Small intestine (tissue), 7 donors: ENCODE measurements around the gene MYO1A. TPM values are rescaled to one million over a fixed set of nuclear protein-coding genes. Genes with fewer than 3 reads are reported as not detected.
"Not testable (repeated sequence)": the region's sequence is repeated elsewhere in the genome, so short reads cannot be mapped to it uniquely, and the experiment has no call there.

ENCODE experiments used
- DNase-seq, 2 donors: peaks; one replicate each; pipeline versions ENCODE4 v3.0.0 to v3.0.0-alpha.2; 2013
- FAIRE-seq: peaks from 2 replicates; lab custom pipeline; 2012; peaks lifted over from hg19 to GRCh38; lab: Jason Lieb, UNC
- H3K27ac ChIP-seq, 3 donors: one replicate each; pipeline ENCODE4 v1.5.1; 2013; ENCODE audit warnings: low read length in 2 of 3, mild to moderate bottlenecking in 2 of 3, control low read depth in 1 of 3, inconsistent platforms in 1 of 3, low read depth in 1 of 3, moderate library complexity in 1 of 3
- H3K27me3 ChIP-seq, 3 donors: one replicate each; pipeline ENCODE4 v1.6.1; 2013; ENCODE audit warnings: low read length in 3 of 3, inconsistent platforms in 1 of 3; ENCODE audit not compliant: control insufficient read depth in 3 of 3, insufficient read depth in 3 of 3
- H3K36me3 ChIP-seq, 3 donors: one replicate each; pipeline ENCODE4 v1.6.1; 2013; ENCODE audit warnings: low read length in 3 of 3, inconsistent platforms in 1 of 3, low read depth in 1 of 3, mild to moderate bottlenecking in 1 of 3, moderate library complexity in 1 of 3; ENCODE audit not compliant: control insufficient read depth in 3 of 3, insufficient read depth in 2 of 3
- H3K4me1 ChIP-seq, 3 donors: one replicate each; pipeline ENCODE4 v1.6.1; 2013; ENCODE audit warnings: low read length in 2 of 3, inconsistent platforms in 1 of 3, low read depth in 1 of 3, mild to moderate bottlenecking in 1 of 3, moderate library complexity in 1 of 3; ENCODE audit not compliant: control insufficient read depth in 3 of 3, insufficient read depth in 2 of 3
- H3K4me3 ChIP-seq, 3 donors: one replicate each; pipeline ENCODE4 v1.5.1; 2013; ENCODE audit warnings: low read length in 3 of 3, control low read depth in 1 of 3, inconsistent platforms in 1 of 3, low read depth in 1 of 3, mild to moderate bottlenecking in 1 of 3, moderate library complexity in 1 of 3
- H3K9me3 ChIP-seq, 2 donors: one replicate each; pipeline ENCODE4 v1.6.1; 2013; ENCODE audit warnings: low read depth in 1 of 2, low read length in 1 of 2; ENCODE audit not compliant: control insufficient read depth in 2 of 2, insufficient read depth in 1 of 2
- WGBS, 3 donors: extraction: QIAGEN DNeasy Blood & Tissue Kit; methylation state at CpG; one replicate each; pipeline ENCODE4 v1.1.7; 2013; 5-methylcytosine and 5-hydroxymethylcytosine counted together
- polyA plus RNA-seq, 4 donors: library from polyadenylated mRNA; stranded (reverse) in 3 of 4; unstranded in 1 of 4; fragments of 200-250 nt in 3 of 4; fragments of 120-200 nt in 1 of 4; gene quantifications; one replicate each; pipeline versions ENCODE4 v1.2.1 to v1.2.3, GENCODE V29; 2013
- donor health status: healthy with polysubstance abuse.
- donor health status: control.
- donor health status: control.
- donor health status: Bipolar disorder and iron deficiency.
- donor health status: healthy.

The MYO1A gene
- polyA plus RNA-seq, 4 donors: 202 to 971 (median 563) TPM

GRCh38 chr12:56987551-56988053 lies 62.3 kb downstream of the MYO1A start:
- DNase-seq: peak; percentile 74 to 80
- no peak overlapping the region for H3K27ac ChIP-seq
- no peak overlapping the region for H3K4me3 ChIP-seq
- H3K4me1 ChIP-seq: peaks cover 0 to 4% (median 0%) of the 10 kb centered on the region in 3 donors
- no peaks in the 10 kb centered on the region for H3K9me3 ChIP-seq
- no peaks in the 10 kb centered on the region for H3K36me3 ChIP-seq
- no peaks in the 10 kb centered on the region for H3K27me3 ChIP-seq
- 21 to 24% (median 23%) methylated on average over 11 of the region's 11 CpGs for WGBS, 3 donors
- FAIRE-seq: no peak

GRCh38 chr12:56987011-56987410 lies 62.9 kb downstream of the MYO1A start:
- Histone ChIP-seq H3K9me3 (no peaks in the 10 kb centered on the region), H3K4me1 (peaks cover 0 to 4% (median 0%) of the 10 kb centered on the region in 3 donors), H3K27me3 (no peaks in the 10 kb centered on the region), H3K36me3 (no peaks in the 10 kb centered on the region), H3K27ac (no peak overlapping the region), H3K4me3 (no peak overlapping the region)
- DNase-seq: no peak
- no peak for FAIRE-seq

GRCh38 chr12:56985714-56986113 lies 64.2 kb downstream of the MYO1A start:
- not testable (repeated sequence) for H3K36me3 ChIP-seq, H3K4me3 ChIP-seq, H3K27ac ChIP-seq, H3K27me3 ChIP-seq, H3K4me1 ChIP-seq, FAIRE-seq, H3K9me3 ChIP-seq
- 22 to 56% (median 25%) methylated on average over 4 to 5 of the region's 6 CpGs for WGBS, 3 donors
- peak; percentile 44 to 75 for DNase-seq

GRCh38 chr12:56983386-56983785 lies 66.5 kb downstream of the MYO1A start:
- Histone ChIP-seq H3K4me3 (no peak overlapping the region), H3K36me3 (no peaks in the 10 kb centered on the region), H3K27ac (no peak overlapping the region), H3K4me1 (peaks cover 0 to 1% (median 0%) of the 10 kb centered on the region in 3 donors), H3K27me3 (no peaks in the 10 kb centered on the region), H3K9me3 (no peaks in the 10 kb centered on the region)
- 75 to 94% (median 82%) methylated on average over 4 of the region's 4 CpGs for WGBS, 3 donors
- DNase-seq (no peak), FAIRE-seq (no peak)

DNA sequence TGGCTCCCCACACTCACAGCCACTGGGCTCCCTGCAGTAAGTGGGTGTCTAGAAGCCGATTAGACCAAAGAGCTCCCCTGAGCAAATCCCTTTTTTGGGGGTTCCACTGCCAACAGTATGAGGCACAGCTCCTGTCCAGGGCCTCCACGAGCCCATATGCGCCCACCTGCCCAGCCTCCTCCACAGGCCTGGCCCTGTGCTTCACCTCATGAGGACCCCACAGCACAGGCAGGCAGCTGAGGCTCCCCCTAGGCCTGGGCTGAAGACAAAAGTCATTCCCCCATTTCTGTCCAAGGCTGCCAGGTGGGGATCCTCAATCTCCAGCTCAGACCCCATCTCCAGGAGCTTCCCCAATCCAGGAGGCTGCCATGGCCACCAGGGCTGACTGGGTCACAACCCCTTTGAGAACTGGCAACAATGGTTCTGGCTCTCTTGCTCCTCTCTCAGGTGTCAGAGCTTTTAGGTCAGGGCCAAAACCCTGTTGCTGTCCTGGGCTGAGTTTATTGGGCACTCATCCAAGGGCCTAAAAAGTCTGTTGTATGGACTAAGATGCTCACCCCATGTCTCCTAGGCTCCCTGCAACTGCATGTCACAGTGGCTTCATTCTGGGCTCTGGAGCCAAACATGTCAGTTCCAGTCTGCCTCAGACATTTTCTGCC lies 67.2 kb downstream of the MYO1A start:
- WGBS, 3 donors: 75 to 92% (median 81%) methylated on average over 2 to 3 of the region's 3 CpGs
- not testable (repeated sequence) for H3K9me3 ChIP-seq, FAIRE-seq

GRCh38 chr12:56980941-56981530 lies 68.9 kb downstream of the MYO1A start:
- no peaks in the 10 kb centered on the region for H3K4me1 ChIP-seq
- no peaks in the 10 kb centered on the region for H3K36me3 ChIP-seq
- FAIRE-seq (no peak), DNase-seq (no peak)
- WGBS, 3 donors: 88 to 96% (median 91%) methylated on average over 4 of the region's 4 CpGs
- H3K9me3 ChIP-seq: no peaks in the 10 kb centered on the region
- no peak overlapping the region for H3K27ac ChIP-seq
- no peaks in the 10 kb centered on the region for H3K27me3 ChIP-seq
- no peak overlapping the region for H3K4me3 ChIP-seq

More for the DNA sequence above, 67.2 kb downstream of the MYO1A start:
- not testable (repeated sequence) for H3K36me3 ChIP-seq, H3K4me3 ChIP-seq, H3K4me1 ChIP-seq, H3K27ac ChIP-seq, DNase-seq, H3K27me3 ChIP-seq

DNA sequence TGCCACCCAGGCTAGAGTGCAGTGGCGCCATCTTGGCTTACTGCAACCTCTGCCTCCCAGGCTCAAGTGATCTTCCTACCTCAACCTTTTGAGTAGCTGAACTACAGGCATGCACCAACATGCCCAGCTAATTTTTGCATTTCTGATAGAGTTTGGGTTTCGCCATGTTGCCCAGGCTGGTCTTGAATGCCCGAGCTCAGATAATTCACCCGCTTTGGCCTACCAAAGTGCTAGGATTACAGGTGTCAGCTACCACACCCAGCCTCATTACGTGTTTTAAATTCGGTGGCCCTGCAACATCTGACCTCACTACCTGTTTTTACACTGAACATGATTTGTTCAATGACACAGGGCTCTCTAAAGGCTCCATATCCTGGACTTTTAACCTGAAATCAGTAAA lies 69.7 kb downstream of the MYO1A start:
- Histone ChIP-seq H3K4me3 (no peak overlapping the region), H3K27me3 (no peaks in the 10 kb centered on the region), H3K4me1 (no peaks in the 10 kb centered on the region), H3K9me3 (no peaks in the 10 kb centered on the region), H3K36me3 (no peaks in the 10 kb centered on the region), H3K27ac (no peak overlapping the region)
- FAIRE-seq (no peak), DNase-seq (no peak)
- WGBS, 3 donors: 92 to 97% (median 96%) methylated on average over 6 of the region's 6 CpGs

DNA sequence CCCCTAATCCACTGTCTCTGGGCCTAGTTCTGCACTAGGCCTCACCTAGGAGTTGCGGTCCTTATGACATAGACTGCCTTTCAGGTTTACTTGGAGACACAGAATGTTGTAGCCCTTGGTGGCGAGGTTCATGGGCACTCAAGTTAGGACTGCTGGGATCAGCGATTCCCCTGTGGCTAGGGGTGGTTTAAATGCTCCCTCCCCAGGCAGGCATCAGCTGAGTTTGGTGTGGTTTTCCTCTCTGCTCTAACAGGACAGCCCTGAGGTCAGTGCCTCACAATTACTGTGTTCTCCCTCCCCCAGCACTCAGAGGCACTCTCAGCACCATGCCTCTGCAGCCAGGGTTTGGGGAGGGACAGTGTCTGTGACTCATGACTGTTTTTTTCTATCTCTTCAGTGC lies 70.3 kb downstream of the MYO1A start:
- H3K36me3 ChIP-seq: no peaks in the 10 kb centered on the region
- FAIRE-seq (no peak), DNase-seq (no peak)
- no peaks in the 10 kb centered on the region for H3K4me1 ChIP-seq
- no peak overlapping the region for H3K27ac ChIP-seq
- H3K27me3 ChIP-seq: no peaks in the 10 kb centered on the region
- WGBS, 3 donors: 94 to 95% (median 95%) methylated on average over 3 of the region's 3 CpGs
- no peak overlapping the region for H3K4me3 ChIP-seq
- no peaks in the 10 kb centered on the region for H3K9me3 ChIP-seq
